Suprapubic skin (tissue), 4 donors: ENCODE results near the gene ATP8B3.

ENCODE experiments used
- CTCF ChIP-seq, 2 donors: fragments of 200-600 bp in 1 of 2; fragments of 450-650 bp in 1 of 2; sonication (generic) in 1 of 2; IDR thresholded peaks; one replicate each; pipeline ENCODE4 v1.5.1; 2016 to 2019; ENCODE audit warnings: antibody characterized with exemption in 2 of 2, mild to moderate bottlenecking in 1 of 2, moderate library complexity in 1 of 2
- POLR2A ChIP-seq, 2 donors: fragments of 450-650 bp; IDR thresholded peaks; one replicate each; pipeline ENCODE4 v1.6.1; 2017; ENCODE audit warnings: antibody characterized with exemption in 2 of 2, mild to moderate bottlenecking in 2 of 2, moderate library complexity in 2 of 2
- POLR2AphosphoS5 ChIP-seq, 3 donors: sonication (generic); formaldehyde crosslinking; IDR thresholded peaks; one replicate each; pipeline ENCODE4 v1.6.1; 2017; ENCODE audit warnings: antibody characterized with exemption in 3 of 3

GRCh38 chr19:1846517-1847204, 34.6 kb upstream of the ATP8B3 start:
- TF ChIP-seq POLR2AphosphoS5 (IDR thresholded peaks at IDR 0.05): no peak
- TF ChIP-seq POLR2A (IDR thresholded peaks at IDR 0.05): no peak
- no peak for TF ChIP-seq CTCF (IDR thresholded peaks at IDR 0.05)
